HL-60/S4 treated with phorbol 12-myristate 13-acetate at 8.2 ng/mL for 4 days and 3 days (cell line): ENCODE data around the gene RGS3.

Experiments
- in situ Hi-C: fragments of 300-500 bp; cut with MboI; formaldehyde crosslinking; loops from 2 replicates; pipeline ENCODE4 v1.15.0; 2022; ENCODE audit warnings: low sequenced_read_pairs

Gene RGS3

GRCh38 chr9:113464286-113464660 lies 746 bp downstream of the RGS3 start:
- in situ Hi-C loops: no loop called here

- in situ Hi-C loops: no loop called here
Observed at GRCh38 chr9:113465599-113466140, 2.1 kb downstream of the RGS3 start.

GRCh38 chr9:113467183-113467582 lies 3.7 kb downstream of the RGS3 start:
- in situ Hi-C loops: no loop called here

DNA sequence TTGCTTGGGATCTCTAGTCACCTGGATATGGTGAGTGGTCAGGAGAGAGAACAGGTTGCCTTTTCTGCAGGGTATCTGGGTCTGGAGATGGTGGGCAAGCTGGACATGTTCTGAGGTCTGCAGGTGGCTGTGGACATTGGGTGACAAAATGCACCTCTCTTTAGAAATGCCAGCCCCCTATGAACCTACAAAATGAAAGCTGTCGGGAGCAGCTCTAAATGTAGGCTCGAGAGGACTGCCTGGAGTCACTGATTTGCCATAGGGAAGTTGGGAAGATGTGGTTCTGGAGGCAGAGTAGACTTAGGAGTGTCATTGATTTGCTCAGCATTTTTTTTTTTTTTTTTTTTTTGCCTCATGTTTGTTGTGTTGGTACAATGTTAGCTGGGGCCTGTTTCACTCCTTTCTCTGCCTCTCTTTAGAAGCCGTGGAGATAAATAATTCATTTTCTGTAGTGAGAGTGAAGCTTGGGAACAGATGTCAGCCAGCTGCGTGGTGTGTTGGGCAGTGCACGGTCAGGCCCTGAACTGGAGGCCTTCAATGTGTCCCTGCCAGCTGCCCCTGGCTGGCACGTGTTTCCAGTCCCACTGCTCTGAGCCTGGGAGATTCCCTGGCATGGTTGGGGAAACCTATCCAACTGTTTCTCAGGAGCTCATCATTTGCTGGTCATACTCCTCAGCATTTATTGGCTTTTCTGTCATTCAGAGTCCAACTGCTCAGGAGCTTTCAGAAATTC lies 5.4 kb downstream of the RGS3 start:
- in situ Hi-C loops: no loop called here

DNA sequence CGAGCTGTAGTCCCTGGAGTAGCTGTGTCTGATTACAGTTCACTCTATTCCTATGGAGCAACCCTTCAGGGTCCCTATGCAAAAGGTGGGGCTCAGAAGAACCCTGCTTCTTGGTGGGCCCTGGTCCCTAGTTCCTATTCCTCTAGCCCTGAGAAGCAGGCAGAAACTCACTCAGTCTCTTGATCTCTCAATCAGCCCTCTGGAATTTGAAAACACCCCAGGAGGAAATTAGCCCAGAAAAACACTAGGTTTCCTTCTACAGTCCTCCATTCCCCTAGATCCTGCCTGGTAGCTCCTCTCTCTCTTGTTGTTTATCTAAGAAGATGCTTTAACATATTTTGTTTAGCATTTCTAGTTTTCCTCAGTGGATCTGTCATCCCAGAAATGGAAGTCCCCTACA lies 7.6 kb downstream of the RGS3 start:
- in situ Hi-C loops: no loop called here

DNA sequence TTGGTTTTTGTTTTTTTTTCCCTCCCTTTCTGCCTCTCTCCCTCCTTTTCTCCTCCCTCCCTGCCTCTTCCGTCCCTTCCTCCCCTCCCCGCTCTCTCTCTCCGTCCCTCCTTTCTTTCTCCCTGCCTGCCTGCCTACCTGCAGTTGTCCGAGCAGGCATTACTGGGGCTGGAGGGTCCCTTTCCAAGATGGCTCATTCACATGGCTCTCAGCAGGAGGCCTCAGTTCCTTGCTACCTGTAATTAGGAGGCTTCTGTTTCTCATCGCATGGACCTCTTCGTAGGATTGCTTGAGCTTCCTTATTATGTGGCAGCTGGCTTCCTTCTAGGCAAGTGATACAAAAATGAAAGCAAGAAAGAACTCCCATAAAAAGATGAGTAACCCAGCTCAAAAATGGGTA lies 8.0 kb downstream of the RGS3 start:
- in situ Hi-C loops: no loop called here

- in situ Hi-C loops: no loop called here
Observed at GRCh38 chr9:113472199-113472598, 8.7 kb downstream of the RGS3 start.

DNA sequence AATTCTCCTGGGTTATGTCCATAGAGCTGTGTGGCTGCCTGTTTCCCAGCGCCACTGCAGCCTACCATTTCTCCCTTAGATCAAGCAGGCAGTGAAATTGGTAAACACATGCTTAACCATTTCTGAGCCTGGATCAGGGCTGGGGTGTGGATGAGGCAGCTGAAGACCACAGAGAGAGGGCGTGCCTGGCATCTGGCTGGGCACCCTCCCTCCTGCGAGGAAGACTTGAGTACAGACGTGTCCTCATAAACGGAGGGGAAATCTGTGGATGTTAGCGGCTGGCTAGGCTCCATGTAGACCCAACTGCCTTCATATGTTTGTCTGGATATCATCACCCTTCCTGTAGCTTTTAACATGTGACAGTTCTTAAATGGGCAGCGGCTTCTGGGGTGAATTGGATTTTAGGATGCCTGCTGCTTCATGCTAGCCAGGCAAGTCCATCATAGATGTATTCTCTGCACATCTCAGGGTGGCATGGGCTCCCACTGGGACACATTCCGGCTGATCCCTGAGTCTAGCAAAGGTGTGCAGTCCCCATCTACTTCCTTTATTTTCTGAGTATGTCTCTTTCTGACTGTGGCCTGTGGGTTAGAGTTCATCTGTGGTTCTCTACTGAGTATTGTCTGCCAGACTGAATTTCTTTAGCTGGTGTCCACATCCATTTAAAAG lies 11.0 kb downstream of the RGS3 start:
- in situ Hi-C loops: no loop called here

DNA sequence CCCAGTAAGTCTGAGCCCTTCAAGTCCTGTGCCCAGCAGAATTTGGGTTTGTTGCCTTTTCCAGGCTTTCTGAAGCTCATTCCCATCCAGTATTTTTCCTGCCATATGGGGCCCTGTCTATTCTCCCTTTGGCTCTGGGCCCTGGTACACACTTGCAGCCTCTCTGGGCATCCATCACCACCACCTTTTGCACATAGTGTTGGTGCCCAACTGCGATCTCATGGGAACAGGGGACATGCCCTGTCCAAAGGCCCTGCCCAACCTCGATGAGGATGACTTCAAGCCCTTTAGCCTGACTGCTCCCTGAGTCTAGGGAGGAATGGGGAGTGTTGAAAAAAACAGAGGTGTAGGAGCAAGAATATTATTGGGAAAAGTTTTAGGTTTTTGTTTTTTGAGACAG lies 11.5 kb downstream of the RGS3 start:
- in situ Hi-C loops: no loop called here

DNA sequence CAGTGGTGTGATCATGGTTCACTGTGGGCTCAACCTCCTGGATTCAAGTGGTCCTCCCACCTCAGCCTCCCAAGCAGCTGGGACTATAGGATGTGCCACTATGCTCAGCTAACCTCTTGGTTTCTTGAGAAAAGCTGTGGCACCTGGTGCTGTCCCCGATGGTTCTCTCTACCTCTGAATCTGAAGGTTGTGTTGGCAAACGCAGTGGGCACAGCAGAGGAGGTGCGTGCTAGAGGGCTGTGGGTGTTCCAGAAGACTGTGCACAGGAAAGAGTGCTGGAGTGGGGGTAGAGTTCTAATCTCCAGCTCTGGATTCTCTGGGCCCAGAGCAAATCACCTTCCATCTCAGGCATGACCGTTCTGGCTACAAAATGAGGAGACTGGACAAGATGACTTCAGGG lies 12.5 kb downstream of the RGS3 start:
- in situ Hi-C loops: no loop called here

- in situ Hi-C loops: no loop called here
Observed at GRCh38 chr9:113476511-113476916, 13.0 kb downstream of the RGS3 start.

DNA sequence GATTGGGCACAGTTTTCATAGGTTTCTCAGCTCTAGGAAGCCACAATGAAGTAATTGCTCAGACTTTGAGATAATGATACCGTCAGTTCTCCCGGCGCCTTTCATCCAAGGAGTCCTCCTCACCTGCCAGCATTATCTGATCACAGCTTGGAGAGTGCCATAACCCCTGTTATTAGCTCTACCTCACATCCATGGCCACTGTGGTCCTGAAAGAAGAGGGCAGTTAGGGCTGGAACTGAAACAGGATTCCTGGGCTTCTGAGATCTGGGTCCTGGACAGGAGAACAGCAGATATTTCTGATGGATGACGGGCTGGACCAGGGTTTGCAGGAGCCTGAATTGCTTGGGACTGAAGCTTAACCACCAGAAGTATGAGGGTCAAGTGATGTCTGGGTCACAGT lies 13.5 kb downstream of the RGS3 start:
- in situ Hi-C loops: no loop called here

GRCh38 chr9:113477661-113478060 lies 14.1 kb downstream of the RGS3 start:
- in situ Hi-C loops: no loop called here

- in situ Hi-C loops: no loop called here
Observed at GRCh38 chr9:113479174-113479621, 15.7 kb downstream of the RGS3 start.

DNA sequence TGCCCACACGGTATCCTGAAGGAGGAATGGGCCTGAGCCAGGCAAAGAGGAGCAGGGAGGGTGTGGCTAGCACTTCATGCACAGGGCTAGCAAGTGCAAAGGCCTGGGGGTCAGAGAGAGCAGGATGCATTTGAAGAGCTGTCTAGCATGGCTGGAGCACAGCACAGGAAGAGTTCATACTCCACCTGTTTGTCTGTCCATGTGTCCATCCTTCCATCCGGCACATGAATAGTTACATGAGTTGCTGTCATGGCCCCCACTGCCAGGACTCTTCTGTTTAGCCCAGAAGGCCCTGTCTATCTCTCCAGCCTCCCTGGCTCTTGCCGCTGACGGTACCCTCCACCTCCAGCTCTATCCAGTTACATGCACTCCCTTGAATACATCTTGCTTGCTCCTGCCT lies 17.1 kb downstream of the RGS3 start:
- in situ Hi-C loops: no loop called here

DNA sequence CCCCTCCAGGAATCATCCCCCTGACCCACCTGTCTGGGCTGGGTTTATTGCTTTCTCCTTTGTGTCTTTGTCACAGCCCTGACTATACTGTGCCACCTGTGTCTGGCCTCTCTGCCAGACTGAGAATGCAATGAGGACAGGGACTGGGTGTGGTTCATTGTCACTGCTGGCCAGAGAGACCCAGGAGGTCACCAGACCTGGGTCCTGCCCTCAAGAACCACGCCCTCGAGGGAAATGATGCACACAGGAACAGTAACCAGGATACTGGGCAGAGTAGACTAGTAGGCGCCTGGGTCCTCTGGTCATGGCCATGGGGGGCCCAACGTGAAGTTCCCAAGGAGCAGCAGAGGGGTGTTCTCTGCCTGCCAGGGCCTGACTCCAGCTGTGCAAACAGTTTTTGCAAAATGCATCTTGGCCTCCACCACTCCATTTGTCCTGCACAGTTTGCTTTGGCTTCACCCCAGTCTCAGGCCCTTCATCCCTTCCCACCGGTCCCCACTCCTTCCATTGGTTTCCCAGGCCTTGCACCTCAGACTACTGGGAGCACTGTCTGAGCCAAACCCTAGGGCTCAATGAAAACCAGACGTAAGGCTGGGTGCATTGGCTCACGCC lies 17.8 kb downstream of the RGS3 start:
- in situ Hi-C loops: no loop called here

GRCh38 chr9:113482341-113482740 lies 18.8 kb downstream of the RGS3 start:
- in situ Hi-C loops: no loop called here

- in situ Hi-C loops: no loop called here
Observed at GRCh38 chr9:113482991-113483675, 19.6 kb downstream of the RGS3 start.

GRCh38 chr9:113483676-113484257 lies 20.2 kb downstream of the RGS3 start:
- in situ Hi-C loops: no loop called here

- in situ Hi-C loops: no loop called here
Observed at GRCh38 chr9:113484258-113484730, 20.8 kb downstream of the RGS3 start.

DNA sequence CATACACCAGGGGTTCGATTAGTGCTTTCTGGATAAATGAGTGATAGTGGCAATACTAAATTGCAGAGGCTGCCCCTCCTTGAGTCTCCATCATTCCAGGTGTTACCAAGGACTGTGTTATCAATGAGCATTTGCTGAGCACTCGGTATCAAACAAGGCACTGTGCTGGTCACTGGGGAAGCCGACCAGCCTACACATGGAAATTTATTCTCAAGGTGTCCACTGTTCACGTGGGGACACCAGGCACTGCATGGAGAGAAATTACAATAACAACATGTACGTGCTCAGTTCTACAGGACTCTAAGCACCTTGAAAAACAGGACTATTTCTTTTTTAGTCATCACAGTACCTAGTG lies 22.2 kb downstream of the RGS3 start:
- in situ Hi-C loops: no loop called here
